HTERT RPE-1 (cell line): Measurements from ENCODE around the gene PER2.
"Not testable (repeated sequence)": the region's sequence is repeated elsewhere in the genome, so short reads cannot be mapped to it uniquely, and the experiment has no call there.

ENCODE experiments used
- in situ Hi-C: fragments of 300-500 bp; cut with MboI; formaldehyde crosslinking; loops from 4 replicates; pipeline ENCODE4 v1.14.3; 2020; ENCODE audit warnings: low sequenced_read_pairs

Gene PER2

DNA sequence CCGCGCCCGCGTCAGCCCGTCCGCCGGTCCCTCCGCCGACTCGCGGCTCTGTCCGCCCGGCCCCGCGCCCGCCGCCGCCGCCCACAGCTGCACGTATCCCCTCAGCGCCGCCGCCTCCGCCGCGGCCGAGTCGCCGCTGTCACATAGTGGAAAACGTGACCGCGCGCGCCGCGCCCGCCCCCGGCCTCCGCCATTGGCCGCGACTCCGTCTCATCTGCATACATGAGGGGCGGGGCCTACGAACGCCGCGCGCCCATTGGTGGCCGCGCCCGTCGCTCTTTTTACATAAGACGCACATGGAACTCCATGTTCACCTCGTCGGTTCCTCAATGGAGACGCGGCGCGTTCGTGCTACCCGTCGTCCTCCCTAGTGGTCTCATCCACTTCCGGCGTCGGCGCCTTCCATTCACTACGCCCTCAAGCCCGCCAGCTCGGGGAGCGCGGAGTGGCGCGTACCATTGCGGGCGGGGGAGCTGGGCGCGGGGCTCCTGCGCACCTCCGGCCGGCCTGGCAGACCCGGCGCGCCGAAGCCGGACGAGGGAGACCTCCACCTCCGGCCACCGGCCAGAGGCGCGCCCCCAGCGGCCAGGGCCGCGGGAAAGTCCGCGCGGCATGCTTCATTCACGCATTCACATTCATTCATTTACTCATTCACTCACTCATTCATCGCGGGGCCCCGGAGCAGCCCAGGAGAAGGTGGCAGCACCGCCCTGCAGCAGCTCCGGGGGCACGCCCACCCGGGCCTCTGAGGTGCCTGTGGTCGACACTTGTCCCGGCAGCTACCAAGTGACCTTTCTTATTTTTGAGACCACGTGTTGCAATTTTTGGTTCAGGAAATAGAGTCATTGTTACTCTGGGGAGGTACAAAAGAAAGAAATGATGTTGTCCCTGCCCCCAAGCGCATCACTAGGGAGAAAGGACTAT is 502 bp upstream of the PER2 start:
- in situ Hi-C loops = no loop called here

DNA sequence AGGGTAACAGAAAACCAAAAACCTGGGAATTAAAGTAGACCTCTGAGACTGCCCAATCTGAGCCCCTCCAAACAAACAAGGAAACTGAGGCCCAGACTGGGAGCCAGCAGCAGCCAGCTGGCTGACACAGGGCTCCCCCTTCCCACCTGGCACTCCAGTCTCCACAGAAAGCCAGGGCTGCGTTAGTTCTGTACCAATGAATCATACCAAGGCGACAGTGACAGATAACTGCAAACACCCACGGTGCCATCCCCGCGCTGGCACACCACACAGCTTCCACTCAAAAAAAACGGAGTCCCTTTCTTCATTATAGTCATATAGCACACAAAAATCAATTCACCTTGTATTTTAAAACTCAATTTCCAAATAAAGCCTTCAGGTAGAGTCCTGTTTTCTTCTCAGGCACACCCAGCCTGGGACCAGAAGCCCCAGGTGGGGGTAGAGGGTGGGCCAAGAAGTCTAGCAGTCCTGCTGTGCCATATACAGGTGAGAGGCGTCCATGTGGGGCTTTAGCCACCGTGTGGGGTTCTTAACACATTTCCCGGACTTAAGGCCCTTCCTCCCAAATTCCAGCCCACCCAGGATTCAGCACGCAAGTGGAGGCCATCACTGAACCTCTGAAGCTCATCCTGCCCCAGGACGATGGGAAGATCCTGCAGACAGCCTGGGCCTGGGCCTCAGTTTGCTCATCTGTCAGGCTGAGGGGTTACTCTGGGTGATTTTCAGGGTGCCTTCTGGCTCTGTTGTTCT is 1.2 kb downstream of the PER2 start:
- in situ Hi-C loops = no loop called here

DNA sequence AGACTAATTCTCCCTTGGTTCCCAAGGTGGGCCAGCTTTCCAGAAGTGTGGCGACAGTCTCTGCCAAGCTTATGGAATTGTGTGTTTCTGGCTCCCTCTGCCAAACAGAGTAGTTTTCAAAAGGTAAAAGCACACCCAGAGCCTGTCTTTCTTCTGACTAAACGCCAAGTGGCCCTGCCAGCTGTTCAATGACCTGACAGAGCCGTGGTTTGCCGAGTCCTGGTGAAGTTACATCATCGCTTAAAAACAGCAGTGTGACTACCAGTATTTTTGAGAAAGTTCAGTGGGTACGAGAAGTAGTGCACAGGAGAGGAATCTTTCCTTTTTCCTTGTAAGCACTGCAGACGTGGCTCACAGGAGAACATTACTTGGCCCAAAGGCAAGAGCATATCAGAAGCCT is 1.9 kb downstream of the PER2 start:
- in situ Hi-C loops = no loop called here

DNA sequence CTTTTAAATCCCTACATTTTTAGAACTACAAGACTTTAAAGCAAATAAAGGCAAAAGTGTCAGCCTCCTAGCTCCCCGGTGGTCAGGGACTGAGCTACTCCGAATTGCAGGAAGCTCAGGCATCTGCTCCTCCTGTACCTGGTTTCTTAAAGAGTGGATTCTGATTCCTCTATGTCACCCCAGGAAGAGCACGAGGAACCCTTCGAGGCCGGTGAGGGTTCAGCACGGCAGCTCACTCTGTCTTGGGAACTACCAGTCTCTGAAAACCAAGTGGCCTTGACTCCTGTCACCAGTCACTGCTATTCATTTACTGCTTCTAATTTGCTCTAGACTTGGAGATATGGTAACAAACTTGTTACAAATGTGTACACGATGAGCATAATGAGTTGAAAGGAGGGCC is 2.3 kb downstream of the PER2 start:
- in situ Hi-C loops = no loop called here

DNA sequence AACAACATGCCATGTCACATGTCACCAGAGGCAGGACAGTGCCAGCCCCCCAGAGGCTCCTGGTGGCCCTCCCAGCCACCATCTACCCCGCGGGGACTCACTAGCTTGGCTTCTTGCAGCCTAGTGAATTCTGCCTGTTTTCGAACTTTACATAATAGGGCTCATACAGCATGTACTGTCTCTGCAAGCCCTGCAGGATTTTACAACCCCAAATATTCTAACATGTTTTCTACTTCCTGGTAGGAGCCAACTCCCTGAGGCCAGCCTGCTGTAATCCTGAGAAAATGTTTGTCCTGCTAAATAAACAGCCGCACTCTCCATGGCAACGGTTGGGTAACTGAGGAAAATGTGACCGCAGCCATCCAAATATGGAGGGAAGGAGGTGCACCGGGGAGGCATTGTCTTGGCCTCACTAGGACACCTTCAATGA is 2.7 kb downstream of the PER2 start:
- in situ Hi-C loops = no loop called here

DNA sequence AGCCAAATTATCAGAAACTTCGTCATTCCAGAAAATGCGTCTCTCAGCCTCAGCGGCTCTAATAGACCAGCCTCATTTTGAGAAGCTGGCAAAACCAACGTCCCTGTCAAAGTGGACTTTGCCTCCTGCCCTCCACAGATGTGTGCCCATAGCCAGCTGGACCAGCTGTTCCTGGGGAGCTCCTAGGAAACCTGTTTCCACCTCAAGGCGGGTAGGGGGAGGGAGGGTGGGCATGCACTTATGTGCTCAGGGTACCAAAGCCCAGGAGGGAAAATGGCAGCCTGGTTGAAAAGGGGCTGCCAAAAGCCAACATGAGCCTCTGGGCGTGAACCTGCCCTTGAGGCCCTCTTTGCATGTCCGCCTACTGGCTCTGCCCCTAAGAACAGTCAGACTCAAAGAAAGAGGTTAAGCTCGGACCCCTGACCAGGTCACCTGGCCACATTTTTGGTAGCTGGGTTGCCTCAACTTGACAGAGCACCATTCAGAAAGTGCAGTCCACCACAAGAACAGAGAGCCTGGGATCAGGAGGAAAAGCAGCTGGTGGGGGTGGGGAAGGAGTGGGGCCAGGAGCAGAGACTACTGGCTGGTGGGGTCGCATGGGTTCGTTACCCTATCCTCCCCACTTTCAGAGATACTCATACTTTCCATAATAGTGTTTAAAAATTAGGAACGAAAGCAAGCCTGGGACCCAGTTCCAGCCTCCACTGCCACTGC is 3.5 kb downstream of the PER2 start:
- in situ Hi-C loops = no loop called here

DNA sequence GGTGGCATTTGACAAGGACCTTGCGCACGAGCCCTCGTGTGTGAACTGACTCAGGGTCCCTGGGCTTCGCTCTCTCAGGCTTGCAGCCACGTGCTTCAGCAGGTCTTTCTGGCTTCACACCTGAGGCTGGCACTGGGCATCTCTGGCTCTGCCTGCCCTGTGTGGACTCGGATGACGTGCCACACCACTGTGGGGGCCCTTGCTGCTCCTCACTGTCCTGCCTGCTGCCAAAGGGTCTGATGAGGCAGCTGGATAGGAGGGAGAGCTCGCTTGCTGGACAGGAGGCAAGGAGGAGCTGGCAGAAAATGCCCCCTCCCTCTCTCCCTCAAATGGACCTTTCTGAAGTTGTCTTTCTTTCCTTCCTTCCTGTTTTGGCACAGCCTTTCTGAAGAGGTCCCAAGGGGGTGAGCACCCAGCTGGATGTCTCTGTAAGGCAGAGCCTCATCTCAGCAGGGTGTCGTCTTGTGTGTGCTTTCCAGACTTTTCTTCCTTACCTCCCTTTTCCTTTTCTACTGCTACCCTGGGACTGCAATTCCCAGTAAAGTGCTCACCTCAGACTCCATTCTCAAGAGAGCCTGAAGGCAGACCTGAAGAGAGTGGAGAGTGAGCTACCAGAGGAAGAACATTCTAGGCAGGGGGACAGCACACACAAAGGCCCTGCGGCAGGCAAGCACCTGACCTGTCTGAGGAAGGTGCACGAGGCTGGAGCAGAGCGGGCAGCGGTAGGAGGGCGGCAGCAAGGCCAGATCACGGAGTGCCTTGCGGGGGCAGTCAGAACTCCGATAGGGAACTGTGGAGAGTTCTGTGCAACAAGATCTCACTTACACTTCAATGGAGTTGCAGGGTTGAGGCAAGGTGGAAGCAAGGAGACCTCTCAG is 5.3 kb downstream of the PER2 start:
- in situ Hi-C loops = no loop called here

DNA sequence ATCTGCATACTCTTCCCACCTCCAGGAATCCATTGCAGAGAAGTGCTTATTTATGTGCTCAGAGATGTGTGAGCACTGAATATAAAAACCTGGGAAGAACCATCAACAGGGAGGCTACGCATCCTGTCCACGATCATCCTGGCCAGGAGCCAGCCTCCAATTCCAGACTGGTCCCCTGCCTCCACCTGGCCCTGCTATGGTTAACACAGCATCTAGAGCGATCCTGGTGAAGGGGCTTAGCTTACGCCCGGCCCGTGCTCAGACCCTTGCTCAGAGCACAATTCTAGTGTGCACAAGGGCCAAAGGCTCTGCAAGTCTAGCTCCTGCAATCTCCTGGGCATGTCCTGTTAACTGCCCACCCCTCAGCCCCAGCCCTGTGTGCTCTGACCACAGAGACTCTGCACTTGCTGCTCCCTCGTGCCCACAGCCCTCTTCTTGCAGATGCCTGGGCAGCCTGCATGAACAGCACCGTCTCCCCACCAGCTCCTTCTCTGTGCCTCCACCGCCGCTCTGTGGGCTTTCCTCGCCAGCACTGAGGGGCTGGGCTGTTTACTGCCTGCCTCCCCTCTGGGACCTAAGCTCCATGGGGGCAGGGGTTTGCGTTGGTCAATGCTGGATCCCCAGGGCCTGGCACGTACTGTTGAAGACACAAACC is 6.5 kb downstream of the PER2 start:
- in situ Hi-C loops = no loop called here

DNA sequence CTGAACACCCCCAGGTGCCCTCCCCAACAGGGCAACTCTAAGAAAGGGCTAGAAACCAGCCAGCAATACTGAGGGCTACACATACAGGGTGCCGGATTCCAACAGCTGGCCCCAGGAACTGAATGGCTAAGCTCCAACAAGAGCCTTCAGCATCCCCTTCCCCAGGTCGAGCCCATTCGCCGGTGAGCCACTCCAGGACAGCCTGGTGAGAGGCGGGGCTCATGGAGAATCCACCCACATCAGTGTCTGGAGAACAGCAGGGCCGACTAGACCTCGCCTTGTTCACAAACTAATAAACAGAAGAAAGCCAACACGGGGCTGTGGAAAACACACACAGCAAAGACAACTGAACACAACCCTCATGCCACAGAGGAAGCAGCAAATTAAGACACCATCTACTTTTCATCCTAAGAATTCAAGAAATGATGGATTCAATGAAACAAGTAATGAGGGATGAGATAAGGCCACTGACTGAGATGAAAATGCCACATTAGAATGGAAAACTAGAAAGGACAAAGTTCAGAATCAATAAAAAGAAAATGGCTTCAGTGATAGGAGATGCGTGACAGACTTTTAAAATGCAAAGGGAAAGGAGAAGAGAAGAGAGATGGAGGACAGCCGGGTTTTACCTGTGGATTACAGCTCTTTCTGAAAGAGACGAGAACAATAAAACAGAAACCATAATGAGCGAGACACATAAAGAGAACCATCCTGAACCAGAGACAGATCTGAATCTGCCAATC is 8.2 kb downstream of the PER2 start:
- in situ Hi-C loops = no loop called here

DNA sequence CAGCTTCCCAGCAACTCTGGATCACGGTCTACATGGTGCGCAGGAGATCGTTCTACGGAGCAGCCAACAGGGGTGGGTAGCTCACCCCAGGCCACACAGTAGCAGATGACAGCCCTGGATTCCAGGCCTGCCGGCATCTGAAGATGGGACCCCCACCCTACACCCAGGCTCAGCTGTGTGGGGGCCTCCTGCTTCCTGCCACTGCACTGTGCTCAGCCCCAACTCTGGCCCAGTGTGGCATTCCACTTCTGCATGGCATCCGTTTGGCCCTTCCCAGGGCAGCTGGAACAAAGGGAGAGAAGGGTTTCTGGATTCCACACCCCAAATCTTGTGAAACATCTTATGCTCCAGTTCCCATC is 9.1 kb downstream of the PER2 start:
- in situ Hi-C loops = no loop called here

DNA sequence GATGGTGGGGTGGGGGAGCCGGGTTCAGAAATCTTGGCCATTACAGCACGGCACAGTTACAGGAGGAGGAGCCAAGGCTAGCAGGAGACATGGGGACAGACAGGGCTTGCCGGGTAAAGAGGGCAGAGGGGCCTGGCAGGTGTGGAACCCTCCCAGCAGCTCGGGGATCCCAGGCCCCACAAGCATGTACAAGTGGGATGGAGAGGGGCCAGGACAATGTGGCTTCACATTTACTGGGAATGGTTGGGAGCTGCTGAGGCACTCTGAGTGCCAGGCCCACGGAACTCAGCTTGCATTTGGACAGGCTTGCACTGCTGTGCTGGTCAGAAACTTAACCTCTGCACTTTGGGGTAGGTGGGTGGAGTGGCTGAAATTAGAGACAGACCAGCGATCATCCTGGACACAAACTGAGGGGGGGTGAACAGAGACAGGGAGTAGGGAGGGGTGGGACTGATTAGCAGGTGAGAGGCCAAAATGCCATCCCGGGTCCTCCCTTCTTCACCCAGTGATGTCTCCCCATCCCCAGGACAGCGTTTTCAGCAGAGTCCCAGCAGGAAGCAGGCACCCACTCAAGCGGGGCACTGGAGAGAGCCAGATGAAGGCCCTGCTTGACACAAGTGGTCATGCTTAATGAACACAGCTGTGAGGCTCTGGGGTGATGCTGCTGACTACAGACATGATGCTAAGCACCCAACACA is 9.6 kb downstream of the PER2 start:
- in situ Hi-C loops = no loop called here

DNA sequence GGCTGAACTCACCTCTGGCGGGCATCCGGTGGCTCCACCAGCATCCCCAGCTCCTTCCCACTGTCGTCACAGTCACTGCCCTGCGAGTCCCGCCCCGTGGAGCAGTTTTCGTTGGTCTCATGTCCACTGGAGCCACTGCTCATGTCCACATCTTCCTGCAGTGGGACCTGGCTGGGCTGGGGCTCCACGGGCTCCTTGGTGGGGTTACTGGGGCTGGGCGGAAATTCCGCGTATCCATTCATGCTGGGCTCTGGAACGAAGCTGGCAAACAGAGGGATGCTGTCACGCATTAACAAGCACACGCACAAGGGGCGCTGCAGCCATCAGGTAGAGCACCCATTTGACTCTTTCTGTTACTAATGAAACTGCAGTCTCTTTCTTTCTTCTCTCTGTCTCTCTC is 10.7 kb downstream of the PER2 start:
- in situ Hi-C loops = no loop called here

DNA sequence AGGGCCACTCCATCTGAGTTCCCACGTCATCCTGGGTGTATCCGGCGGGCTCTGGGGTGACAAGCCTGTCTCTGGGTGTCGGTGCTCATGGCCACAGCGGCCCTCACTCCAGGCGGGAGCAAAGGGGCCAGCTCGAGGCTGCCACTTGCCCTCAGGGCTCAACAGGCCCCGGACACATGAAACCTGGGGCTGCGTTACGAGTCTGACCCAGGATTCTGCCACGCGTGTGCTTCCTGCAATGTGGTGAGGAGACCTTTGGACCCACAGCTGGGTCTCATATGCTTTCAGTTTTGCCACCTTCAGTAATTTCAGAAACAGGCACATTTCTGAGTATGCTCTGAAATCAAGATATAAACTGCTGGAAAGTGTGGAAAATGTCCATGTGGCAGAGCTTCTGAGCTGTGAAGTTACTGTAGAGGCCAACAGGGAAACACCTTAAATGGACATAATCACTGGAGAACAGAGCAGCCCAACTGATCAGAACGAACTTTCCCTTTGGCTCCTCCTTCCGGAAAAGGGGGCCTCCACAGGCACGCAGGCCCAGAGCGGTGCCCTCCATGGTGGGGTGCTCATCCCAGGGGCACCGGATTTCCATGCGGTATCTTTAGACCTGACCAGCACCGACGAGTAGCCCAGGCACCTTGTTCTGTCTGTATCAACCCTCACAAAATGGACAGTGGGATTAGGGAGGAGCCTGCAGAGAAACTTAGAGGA is 14.1 kb downstream of the PER2 start:
- in situ Hi-C loops = no loop called here

DNA sequence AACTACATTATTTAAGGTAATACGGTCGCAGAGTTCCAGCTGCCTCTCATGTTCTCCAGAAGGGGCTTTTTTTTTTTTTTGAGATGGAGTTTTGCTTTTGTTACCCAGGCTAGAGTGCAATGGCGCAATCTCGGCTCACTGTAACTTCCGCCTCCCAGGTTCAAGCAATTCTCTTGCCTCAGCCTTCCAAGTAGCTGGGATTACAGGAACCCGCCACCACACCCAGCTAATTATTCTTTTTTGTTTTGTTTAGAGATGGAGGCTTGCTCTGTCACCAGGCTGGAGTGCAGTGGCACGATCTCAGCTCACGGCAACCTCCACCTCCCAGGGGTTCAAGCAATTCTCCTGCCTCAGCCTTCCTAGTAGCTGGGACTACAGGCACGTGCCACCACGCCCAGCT is 15.0 kb downstream of the PER2 start:
- in situ Hi-C loops = not testable (repeated sequence)

DNA sequence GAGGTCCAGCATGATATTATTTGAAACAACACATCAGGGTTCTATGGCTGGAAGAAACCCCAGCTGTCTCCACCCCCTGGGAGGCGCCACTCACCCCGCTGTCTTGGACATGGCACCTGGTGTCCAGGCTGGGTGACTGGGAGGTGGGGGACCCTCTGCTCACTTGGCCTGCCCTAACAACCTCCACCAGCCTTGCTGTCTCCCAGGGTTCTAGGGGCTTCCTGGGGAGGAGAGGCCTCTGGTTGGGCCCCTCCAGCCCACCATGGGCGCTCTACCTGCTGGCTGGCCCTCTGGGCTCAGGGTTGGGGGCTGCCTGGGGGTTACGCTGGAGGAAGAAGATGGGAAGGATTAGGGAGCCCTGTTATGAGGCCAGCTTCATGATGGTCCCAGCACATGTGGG is 16.3 kb downstream of the PER2 start:
- in situ Hi-C loops = no loop called here

DNA sequence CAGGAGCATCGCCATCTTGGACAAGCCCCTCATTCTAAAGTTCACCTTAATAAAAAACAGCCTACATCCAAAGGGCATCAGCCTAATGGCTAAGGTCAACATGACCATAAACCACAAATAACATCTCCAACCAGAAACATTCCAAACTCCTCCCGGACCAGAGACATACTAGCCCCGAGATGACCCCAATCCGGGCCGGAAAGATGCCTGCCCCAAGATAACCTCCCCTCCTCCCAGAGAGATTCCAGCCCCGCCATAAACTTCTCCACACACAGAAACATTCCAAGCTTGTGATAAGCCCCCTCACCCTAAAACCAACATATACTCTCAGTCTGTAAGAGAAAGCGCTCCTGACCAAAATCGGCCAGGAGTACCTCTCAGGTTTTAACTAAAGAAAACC is 16.7 kb downstream of the PER2 start:
- in situ Hi-C loops = not testable (repeated sequence)

DNA sequence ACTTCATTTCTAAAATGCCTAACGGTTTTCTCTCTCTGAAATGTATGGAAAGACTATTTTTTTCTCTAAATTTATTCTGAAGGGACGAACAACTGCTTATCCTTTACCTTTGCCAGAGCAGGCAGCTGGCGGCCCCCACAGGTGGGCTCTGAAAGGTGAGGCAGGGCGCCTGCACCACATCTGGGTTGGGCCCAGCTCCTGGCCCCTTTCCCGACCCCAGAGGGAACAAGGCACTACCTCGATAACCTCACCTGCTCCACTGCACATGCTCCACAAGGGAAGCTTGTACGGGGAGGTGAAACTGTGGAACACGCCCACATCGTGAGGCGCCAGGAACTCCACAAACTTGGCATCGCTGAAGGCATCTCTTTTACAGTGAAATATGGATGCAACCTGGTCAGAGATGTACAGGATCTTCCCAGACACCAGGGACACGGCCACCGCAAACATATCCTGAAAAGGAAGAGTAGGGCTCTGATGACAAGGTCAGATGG is 17.3 kb downstream of the PER2 start:
- in situ Hi-C loops = no loop called here

DNA sequence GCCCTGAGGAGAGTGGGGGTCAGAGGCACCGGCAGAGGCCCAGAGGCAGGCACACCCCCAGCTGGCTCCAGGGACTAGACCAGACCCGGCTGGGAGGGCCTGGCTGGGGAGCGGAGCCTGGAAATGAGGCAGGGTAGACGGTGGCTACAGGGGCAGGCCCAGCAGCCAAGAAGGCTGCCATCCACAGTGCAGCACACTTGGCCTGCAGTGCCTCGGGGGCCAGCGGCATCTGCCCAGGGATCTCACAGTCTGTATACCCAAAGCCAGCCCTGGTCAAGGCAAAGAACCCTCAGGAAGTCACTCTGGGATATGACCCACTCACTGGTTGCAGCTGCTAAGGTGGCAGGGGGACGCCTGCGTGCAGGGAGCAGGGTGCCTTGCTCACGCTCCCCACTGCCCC is 17.8 kb downstream of the PER2 start:
- in situ Hi-C loops = no loop called here
